HCEC 1CT (cell line): ENCODE results near the gene TGFBR2.
"Not testable (repeated sequence)": the region's sequence is repeated elsewhere in the genome, so short reads cannot be mapped to it uniquely, and the experiment has no call there.

ENCODE experiments used
- DNase-seq: peaks from one replicate; pipeline ENCODE4 v3.0.0-alpha.2; 2017

Gene TGFBR2

GRCh38 chr3:30620402-30621360 is 14.3 kb downstream of the TGFBR2 start:
- DNase-seq: no peak

DNA sequence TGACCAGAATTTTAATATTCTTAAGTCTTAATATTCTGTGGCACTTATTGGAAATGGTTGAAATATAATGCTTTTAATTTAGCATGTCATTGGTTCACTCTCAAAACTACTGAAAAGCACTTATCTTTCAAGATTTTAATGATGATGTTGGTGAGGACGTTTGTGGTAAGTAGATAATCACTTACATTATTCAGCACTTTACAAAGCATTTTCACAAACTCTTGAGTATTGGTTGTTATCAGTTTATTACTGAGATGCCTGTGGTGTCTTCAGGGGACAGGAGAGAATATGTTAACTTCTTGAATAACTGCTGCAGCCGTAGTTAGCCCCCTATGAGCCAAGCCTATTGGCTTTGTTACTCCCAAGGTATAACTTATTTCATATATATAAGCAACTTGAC is 15.2 kb downstream of the TGFBR2 start:
- no peak for DNase-seq

DNA sequence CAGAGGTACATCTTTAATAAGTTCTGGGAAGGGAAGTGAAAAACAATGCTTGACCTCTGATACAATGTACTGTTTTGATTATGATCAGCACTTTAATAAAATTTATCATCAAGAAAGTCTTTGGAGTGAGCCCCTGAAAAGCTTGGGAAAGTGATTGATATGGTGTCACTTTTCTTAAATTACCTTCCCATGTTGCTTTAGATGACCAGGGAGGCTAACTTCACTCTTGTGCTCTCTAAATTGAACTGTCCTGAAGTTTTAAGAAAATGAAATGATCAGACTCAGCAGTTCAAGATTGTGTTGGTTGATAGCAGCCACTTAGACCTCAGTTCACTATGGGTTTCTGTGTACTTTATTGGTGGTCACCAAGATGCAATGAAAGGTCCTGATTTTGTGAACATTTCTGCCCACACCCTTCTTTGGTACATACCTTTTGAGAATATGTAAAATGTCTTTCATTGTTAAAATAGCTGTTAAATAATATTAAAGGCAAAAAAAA is 15.7 kb downstream of the TGFBR2 start:
- DNase-seq: no peak

DNA sequence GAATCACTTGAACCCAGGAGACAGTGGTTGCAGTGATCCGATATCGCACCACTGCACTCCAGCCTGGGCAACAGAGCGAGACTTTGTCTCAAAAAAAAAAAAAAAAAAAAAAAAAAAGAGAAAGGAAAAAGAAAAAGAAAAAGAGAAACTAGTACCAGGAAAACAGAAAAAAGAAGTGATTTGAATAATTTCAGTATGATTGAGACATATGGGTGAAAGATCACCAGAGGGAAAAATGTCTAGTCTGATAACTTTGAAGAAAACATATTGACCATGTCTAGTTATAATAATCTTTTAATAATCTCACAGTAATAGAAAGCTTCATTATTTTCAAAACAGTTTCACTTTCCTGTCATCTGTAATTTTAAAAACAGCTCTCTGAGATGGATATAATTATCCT is 16.4 kb downstream of the TGFBR2 start:
- DNase-seq: no peak

DNA sequence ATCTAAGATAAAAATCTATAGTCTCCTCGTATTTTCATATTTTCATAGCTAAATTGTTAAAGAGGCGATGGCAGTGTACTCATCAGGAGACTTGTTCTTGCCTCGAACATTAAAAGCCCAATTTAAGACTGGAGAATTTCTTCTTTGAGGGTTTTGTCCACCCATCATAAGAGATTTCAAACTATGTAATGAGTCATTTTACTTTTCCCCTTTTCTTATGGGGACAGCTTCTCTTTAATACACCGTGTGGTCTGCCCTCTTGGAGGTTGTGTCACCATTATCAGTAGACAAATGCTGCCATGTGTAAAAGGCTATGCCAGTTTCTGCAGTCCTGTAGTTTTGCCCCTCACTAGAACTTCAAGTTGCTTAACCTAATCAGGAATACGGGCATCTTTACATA is 16.9 kb downstream of the TGFBR2 start:
- no peak for DNase-seq

- not testable (repeated sequence) for DNase-seq
Measured at GRCh38 chr3:30624480-30624879, 18.1 kb downstream of the TGFBR2 start.

DNA sequence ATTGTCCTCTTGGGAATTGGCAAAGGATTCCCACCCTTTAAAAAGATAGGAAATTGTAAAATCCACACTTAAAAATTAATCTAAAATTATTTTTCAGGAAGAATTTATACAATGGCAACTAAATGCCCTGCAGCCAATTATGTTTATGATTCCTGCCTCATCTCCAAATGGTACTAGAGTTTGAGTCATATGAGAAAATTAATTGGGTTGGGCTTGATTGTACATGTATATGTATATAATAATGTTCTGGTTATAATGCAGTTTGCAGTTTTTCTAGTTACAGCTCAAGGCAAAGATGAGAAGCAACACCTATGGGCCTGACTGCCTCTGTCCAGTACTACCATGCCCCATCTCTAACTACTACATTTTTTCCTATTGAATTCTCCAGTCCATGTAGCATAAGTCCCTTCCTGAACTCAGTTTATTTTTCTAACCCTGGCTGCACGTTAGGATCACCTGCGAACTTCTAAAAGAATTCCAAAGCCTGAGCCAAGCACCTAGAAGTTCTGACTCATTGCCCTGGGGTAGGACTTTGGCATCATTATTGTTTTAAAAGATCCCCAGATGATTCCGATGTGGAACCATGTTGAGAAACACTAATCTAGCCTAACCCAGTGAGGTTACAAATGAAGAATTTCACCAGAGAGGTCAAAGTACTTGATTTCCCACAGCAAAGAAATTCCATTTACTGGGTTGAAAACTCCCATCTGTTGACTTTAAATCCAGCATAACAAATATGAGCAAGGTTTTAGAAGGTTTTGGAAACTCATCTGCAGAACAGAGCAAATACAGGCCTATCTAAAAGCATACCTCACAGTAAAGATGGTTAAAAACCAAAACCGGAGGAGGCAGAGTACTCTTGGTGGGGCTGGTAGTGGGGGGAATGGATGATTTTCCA is 19.4 kb downstream of the TGFBR2 start:
- DNase-seq: peak; percentile 83

GRCh38 chr3:30626443-30627180 is 20.2 kb downstream of the TGFBR2 start:
- DNase-seq: peak; percentile 73

DNA sequence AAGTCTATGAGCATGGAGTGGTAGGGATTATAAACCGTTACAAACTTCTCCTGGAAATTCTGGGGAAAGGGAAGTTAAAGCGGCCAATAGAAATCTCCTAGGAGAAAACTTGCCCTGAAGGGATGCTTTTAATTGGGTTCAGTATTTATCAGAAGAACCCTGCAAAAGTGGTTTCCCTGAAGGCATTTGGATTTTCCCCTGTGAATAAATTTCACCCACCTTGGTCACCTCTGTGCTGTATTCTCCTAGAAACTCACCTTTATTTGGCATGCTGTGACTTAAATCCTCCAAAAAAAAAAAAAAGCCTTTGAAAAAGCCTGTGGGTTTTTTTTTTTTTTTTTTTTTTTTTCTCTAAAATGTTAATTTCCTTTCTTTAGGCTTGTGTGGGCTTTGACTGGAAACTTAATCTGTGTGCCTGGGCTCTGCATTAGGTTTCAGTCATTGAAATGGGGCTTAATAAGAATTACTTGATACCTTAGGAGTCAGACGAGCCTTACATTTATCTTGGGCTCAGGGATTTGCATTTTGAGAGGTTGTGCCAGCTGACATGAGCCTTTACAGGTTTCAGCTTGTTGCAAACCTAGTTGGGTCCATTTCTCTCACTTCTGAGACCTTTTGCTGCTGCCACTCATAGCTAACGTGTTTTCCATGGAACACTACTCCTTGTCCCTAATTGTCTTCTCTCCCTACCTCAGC is 22.0 kb downstream of the TGFBR2 start:
- DNase-seq: no peak

DNA sequence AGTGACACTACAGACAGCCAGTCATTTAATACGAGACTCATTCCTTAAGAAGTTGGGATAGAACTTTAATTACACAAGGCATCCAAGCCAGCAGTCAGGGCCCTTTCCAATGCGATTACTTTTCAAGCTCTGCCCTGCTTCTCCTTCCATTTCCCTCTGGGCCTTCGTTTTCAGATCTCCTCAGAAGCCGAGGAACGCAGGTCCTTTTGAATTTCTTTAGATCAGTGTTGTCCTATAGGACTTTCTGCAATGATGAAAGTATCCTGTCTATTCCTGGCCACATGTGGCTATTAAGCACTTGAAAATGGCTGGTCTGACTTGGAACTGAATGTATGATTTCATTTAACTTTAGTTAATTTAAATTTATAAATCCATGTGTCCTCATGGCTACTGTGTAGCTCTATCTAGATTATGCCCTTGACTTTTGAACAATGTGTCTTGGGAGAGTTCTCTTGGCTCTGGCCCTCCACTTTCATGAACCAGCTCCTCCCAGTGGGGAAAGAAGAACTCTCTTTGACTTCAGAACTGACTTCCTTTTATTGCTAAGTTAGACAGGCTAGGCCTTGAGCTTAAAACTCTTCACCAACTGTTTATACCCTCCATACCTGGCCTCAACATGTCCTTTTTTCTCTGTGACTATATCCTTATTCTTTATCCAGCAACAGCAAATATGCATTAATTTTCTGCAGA is 22.6 kb downstream of the TGFBR2 start:
- peak; percentile 30 for DNase-seq

GRCh38 chr3:30629746-30630145 is 23.3 kb downstream of the TGFBR2 start:
- no peak for DNase-seq

GRCh38 chr3:30630238-30631030 is 24.0 kb downstream of the TGFBR2 start:
- DNase-seq: no peak

GRCh38 chr3:30631243-30631904 is 25.0 kb downstream of the TGFBR2 start:
- peak; percentile 87 for DNase-seq

DNA sequence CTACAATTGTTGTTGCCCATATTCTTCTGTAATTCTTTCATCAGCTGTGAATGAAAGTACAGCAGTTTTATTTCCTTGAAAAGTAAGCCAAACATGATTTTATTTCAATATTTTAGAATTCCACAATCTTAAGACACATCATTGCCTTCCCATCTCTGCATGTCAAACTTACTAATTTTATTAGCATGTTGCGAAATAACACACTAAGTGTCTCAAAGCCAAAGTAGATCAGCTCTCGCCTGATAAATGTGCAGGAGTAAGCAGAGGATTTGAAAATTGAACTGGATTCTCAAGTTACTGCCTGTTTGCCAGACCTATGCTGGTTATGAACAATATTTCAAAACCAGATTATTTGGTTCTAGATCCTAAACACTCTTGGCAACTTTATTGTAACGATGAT is 25.7 kb downstream of the TGFBR2 start:
- DNase-seq: peak; percentile 41

DNA sequence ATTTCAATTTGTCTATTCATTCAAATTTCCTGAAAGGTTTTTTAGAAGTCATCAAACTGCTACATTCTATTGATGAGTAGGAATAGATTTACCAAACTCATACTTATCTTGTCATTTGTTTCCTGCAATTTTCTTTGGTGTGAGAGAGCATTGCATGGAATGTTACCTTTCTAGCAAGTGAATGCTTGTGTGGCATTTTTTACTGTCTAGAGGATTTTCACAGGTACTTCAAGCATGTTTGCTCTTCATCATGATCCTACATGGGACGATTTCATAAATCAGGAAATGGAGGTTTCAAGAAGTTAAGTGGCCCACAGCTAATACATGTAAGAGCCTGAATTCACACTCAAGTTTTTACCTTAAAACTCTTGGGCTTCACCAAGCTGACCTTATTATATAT is 26.1 kb downstream of the TGFBR2 start:
- DNase-seq: no peak

DNA sequence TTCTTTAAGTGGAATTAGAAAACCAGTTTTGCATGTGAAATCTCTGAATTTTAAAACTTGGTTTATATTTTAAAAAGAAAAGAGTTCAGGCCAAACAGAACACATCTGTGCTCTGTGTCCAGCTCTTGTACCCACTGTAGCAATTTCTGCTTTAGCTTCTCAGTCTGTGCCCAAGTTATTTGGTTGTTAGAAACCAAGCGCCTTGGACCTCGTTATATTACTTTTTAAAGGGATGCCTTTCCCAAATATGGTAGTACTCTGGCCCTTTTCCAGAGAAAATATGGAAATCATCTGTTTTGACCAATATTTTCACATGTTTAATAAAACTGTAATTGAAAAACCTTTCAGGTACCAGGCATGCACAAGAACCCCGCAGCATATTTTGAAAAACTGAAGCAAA is 27.3 kb downstream of the TGFBR2 start:
- DNase-seq: no peak

DNA sequence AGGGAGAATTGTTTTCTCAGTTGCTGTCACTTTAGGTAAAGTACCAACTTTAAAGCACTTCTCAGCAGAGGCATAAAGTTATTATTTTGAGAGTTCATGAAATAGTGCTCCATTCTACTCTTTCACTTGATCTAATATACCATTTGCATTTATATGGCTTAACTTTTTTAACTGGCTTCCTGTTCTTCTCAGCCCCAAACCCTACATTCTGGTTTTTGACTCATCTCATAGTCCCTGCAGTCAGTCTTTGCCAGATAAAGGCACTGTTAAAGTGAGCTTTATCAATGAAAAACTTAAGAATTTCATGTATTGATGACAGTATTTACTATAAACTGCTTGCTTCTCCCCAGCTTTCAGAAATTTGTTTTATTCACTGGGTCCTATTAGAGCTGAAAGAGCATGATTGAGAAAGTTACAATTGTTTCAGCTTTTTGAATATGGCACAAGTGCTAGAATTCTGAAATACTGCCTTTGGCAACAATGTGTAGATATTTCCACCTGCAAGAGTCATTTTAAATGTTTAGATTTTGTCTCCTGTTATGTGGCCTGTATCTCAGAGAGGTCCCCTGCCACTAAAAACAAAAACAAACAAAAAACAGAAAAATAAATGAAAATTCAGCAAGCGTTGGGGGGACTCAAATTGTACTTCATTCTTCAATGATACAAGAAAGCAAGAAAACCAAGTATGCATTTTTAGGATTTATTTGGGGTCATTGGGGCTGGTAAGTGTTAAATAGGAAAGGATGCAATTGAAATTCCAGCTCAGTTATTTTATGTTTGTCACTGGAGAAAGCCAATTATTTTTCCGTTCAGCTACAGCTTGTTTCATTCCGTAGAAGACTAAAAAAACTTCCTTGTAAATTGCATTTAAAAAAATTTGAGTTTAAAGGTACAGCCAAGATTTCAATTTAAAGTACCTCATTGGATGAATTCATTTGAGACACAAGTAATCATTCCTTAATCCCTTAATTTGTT is 28.6 kb downstream of the TGFBR2 start:
- no peak for DNase-seq

DNA sequence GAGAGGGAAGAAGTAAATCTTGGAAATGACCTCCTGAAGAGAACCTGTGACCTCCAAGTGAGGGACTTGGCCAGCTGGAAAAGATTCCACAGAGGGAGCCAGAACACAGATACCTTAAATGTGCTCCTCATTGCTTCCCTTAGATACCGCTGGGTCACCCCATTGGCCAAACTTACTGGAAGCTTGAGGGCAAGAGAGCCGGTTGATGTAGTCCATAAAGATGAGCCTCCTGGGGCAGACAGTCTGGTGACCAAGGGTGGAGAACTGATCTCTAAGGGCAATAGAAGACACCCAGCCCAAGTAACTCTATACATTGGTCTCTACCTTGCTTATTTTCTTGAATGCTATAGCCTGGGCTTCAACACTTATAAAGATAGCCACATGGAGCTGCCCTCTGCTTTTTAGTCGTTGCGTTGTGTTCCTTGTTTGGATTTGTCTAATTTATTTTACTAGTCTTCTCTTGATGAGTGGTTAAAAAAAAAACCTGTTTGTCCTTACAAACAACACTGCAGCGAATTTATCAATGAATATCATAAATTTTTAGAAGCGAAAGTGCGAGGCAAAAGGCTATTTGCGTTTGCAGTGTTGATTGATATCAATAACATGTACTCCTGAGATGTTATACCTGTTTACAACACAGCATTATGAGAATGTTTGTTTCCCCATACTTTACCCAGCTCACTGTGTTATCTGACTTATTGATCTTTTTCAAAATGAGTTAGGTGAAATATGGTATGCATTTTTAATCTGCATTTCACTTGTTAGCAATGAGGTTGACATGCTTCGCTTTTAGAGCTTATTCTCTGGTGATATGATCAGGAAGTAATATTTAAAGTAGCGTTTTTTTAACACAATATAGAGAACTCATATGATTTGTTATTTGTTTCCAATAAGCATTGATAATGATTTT is 31.2 kb downstream of the TGFBR2 start:
- DNase-seq: no peak
